GM19023 (cell line): ENCODE data around the gene HOXA10.

Experiments used
- ATAC-seq: cut with Tn5 transposase; IDR thresholded peaks from one replicate; pipeline ENCODE4 v1.9.1; 2021; ENCODE audit warnings: mild to moderate bottlenecking, moderate library complexity; ENCODE audit not compliant: unreplicated experiment

HOXA10 gene

DNA sequence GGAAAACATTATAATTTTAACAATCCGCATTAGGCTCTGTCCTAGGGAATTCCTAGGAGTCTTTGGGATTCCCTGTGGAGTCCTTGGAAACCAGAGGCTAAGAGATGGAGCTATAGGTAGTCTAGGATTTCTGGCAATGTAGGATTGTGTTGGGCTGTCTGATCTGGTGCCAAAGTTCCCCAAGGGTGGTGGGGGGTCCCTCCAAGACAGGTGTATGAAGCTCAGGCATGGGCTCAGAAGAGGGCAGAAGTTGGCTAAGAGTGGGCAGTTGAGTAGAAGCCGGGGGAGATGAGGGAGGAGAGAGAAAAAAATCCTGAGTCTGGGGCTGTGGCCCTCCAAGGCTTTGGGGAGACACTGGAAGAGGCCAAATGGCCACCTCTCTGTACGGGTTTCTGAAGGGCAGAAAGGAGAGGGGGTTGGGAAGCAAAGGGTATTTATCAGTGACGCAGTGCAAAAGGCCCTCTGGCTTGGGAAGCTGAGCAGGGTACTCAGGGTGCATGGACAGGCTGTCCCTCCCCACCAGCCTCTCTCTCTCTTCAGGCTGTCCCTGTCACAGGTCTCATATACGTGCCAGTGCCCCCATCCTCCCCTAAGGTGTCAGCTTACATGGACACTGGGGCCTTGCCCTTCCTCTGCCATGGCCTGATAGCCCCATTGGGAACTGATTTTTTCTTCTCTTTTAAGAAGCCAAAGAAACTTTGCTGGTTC is 27.5 kb downstream of the HOXA10 start:
- no peak for ATAC-seq

- no peak for ATAC-seq
These were observed 28.2 kb downstream of the HOXA10 start for GRCh38 chr7:27145914-27146412.

- no peak for ATAC-seq
These were observed 28.8 kb downstream of the HOXA10 start for GRCh38 chr7:27145165-27145913.

- ATAC-seq = no peak
These were observed 29.3 kb downstream of the HOXA10 start for GRCh38 chr7:27144781-27145164.

DNA sequence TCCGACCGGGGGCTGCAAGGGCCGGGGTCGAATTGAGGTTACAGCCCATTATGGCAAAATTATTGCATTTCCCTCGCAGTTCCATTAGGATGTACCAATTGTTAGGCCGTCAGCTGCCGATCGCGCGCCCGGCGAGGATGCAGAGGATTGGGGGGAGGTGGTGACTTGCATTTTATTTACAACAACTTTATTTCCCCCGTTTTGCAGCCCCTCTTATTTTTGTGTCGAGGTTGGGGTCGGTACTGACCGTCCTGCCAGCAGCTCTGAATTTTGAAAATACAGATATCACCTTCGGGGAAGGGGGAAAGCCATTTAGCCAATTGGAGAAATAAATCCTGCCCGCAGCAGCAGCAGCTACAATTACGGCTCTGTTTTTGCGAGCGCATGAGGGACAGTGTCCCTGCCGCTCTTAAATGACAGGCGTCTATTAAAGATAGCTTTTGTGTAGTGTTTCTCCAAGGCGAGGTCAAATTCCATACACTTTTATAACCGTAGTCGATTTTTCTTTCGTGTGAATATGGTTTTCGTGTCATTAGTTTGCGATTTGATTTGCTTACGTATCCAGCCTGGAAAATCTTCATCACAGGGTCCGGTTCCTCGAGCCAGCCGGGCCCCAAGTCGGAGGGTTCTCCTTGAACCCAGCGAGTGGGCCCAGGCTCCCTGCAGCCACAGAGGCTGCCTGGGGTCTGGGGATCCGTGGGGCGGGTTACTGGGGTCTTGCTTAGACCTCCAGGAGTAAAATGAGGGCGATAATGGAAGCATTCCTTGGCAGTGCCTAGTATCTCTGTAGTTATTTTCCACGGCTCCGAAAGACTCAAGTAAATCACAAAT is 30.0 kb downstream of the HOXA10 start:
- no peak for ATAC-seq

GRCh38 chr7:27143023-27143949 is 30.8 kb downstream of the HOXA10 start, which contains the start of gene HOXA5:
TSS of gene HOXA5 (minus strand) at chr7:27143681. CDS start at chr7:27143607, 74 bp downstream.
- ATAC-seq = no peak

GRCh38 chr7:27142580-27143022 is 31.5 kb downstream of the HOXA10 start:
- no peak for ATAC-seq

DNA sequence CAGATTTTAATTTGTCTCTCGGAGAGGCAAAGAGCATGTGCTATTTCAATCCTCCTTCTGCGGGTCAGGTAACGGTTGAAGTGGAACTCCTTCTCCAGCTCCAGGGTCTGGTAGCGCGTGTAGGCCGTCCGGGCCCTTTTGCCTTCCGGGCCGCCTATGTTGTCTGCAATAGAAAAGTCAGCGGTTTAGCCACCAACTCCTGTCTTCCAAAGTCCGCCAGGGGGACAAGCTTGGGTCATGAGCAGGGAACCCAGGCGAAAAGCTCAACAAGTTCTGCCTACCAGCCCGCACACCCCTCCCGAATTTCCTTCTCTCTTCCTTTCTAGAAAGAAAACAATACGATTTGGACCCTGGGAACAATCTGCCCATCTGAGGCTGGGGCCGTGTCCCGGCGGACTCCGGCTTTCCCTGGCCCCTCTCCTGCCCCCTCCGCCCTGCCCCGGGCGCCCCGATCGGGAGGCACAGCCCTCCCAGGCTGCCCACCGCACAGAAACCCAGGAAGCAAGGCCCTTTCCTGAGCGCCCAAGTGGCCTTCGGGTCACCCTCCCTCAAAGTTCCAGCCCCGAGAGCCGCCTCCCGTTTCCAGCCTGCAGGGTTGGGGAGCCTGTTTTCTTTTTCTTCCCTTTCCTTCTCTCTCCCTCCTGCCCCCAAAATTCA is 32.1 kb downstream of the HOXA10 start:
- ATAC-seq = no peak

DNA sequence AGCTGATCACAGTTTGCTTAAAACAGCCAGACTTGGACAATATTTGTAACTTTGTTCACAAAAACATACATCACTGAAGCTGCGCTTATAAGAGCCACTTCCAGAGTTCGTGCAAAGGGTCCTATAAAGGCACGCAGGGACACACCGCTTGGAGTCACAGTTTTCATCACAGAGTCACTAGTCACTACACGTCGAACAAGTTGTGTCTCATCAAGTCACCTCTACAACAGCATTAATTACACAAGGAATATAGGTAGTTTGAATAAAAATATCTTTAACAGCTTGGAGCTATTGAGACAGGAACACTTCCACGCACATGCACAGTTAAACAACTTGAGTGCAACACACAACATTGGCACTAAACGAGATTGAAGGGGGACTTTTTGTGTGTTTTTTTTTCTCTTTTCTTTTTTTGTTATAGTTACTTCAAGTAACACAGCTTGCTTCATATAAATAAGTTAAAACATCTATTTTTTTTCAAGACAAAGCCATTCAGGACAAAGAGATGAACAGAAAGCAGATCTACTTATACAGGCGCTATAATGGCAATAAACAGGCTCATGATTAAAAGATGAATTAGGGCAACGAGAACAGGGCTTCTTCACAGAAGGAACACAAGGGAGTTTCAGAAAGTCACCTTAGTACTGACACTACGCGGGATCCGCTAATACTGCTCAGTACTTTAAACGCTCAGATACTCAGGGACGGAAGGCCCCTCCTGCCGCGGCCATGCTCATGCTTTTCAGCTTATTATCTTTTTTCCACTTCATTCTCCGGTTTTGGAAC is 32.8 kb downstream of the HOXA10 start:
- no peak for ATAC-seq

- ATAC-seq = no peak
These were observed 33.8 kb downstream of the HOXA10 start for GRCh38 chr7:27140126-27140857.

DNA sequence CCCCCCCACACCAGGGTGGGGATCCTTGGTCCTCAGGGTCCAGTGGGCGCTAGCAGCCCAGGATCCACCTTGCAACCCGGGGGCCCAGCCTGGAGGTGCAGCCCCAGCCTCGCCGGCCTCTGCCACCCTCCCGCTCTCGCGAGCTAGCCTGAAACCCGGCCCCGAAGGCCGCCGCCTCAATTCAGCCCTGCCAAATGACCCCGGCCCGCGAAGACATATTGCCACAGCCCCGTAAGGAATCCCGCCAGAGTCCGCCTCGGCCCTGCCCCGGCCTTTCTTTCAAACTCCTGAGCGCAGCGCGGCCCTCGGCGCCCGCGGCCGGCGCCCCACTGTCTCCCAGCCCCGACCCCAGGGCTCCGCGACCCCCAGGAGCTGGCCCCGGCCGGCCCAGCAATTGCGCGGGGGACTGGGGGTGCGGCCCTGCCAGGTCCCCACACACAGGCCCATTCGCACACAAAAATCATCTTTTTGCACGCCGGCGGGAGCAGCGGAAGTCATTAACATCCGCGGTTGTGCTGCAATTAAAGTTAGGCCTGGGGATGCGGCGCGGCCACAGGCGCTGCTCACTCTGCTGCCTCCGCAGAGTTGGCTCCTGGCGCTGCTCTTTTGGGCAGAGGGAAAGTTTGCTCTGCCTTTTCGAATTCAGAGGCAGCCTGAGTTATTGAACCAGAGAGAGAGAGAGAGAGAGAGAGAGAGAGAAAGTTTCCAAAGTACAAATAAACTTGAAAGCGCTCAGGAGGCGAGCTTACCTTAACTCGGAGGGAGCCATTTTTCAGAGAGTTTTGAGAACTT is 34.6 kb downstream of the HOXA10 start:
- ATAC-seq = no peak

DNA sequence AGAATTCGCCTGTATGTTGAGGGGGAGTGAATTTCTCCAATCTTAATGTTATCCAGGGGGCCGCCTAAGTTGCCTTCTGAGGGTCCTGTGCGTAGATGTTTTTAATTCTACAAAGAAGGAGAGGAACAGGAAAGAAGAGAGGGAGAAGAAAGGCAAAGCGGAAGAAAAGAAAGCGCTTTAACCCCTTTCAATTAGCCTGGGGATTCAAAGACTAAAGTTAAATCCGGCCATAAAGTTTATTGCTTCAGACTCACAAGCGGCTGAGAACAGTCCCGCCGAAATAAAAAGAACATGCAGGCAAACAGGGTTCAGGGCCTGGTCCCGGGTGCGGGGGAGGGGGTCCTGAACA is 35.2 kb downstream of the HOXA10 start:
- ATAC-seq = no peak

- ATAC-seq = no peak
These were observed 35.6 kb downstream of the HOXA10 start for GRCh38 chr7:27138472-27138871.

- no peak for ATAC-seq
These were observed 36.3 kb downstream of the HOXA10 start for GRCh38 chr7:27137640-27138315.

DNA sequence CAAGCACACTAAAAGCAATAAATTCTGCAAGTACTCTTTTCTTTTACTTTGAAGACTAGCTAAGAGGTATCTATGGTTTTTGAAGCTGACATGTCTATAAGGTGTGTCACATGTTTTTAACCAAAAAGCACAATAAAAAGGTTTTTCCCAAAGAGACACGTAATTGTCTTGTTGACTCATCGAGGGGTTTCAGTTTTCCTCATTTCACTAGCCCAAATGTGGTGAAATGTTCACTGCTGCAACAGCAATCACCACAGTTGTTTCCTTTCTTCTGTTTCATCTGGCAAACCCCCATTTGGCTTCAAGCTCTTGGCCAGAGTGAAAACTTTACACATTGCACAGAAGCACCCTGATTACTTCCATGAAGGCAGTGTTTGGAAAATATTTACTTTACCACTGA is 39.7 kb downstream of the HOXA10 start:
- no peak for ATAC-seq

DNA sequence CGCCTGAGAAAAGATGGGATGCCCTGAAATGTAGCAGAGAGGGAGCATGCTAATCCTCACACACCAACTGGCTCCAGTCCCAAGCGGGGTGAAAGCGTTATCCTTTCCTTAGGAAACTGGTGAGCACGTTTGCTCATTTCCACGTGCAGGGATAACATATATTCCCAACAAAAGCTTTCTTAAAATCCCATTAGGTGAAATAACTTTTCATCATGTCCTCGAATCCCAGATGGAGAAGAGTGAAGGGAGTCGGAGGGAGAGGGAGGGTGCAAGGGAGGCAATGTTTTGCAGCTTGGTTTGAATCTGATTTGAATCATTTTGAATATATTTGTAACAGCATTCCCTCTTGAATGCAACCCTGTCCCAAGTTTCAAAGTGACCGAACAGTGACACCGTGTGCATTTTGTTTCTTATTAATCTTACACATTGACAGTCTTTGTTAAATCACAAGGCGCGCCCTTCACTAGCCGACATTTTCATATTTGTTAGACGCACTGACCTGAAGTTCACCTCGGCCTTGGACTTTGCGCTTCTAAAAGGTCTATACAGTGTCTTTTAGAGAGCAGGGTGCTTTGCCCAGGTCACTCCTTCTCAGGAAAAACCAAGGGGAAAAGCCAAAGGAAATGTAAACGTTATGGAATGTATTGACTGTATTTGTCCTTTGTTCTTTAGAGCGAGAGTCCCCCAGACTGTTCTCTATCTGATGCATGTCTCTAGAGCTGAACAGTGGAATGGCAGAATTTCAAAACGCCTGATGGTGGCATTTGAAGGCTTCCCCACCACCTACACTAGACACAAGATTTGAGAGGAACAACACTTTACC is 40.5 kb downstream of the HOXA10 start:
- ATAC-seq = no peak
